Tibial artery (tissue), 4 donors: Measurements from ENCODE around the gene TMEM147.

Experiments
- DNase-seq, 2 donors: peaks; one replicate each; pipeline ENCODE4 v3.0.0-alpha.2; 2019
- H3K27ac ChIP-seq, 2 donors: fragments of 200-600 bp; sonication (generic) in 1 of 2; 1 replicate in 1 of 2; 2 replicates in 1 of 2; pipeline ENCODE4 v1.5.1; 2018 to 2019; ENCODE audit warnings: mild to moderate bottlenecking in 1 of 2
- H3K27me3 ChIP-seq, 2 donors: fragments of 200-600 bp; sonication (generic) in 1 of 2; one replicate each; pipeline versions ENCODE4 v1.5.1 to v1.6.0; 2016 to 2019
- H3K36me3 ChIP-seq, 3 donors: fragments of 200-600 bp; sonication (generic) in 2 of 3; one replicate each; pipeline ENCODE4 v1.5.1; 2016 to 2019; ENCODE audit warnings: mild to moderate bottlenecking in 2 of 3
- H3K4me1 ChIP-seq, 4 donors: fragments of 200-600 bp; sonication (generic) in 2 of 4; 1 replicate in 3 of 4; 2 replicates in 1 of 4; pipeline ENCODE4 v1.5.1; 2016 to 2019
- H3K4me3 ChIP-seq, 2 donors: fragments of 200-600 bp; sonication (generic) in 1 of 2; 1 replicate in 1 of 2; 2 replicates in 1 of 2; pipeline ENCODE4 v1.5.1; 2018 to 2019; ENCODE audit warnings: mild to moderate bottlenecking in 2 of 2
- H3K9me3 ChIP-seq, 3 donors: fragments of 200-600 bp; sonication (generic) in 1 of 3; one replicate each; pipeline ENCODE4 v1.5.1; 2016 to 2019
- CTCF ChIP-seq, 2 experiments: fragments of 200-600 bp in 1 of 2; fragments of 450-650 bp in 1 of 2; IDR thresholded peaks; one replicate each; pipeline ENCODE4 v1.5.1; 2017 to 2019; ENCODE audit warnings: antibody characterized with exemption in 2 of 2, mild to moderate bottlenecking in 1 of 2, moderate library complexity in 1 of 2
- intact Hi-C: fragments of 100-400 bp; cut with DNase I; formaldehyde crosslinking; loops from one replicate; pipeline ENCODE4 v1.15.0; 2023; ENCODE audit warnings: low total_unique reads

The TMEM147 gene

GRCh38 chr19:35501684-35502083, 43.7 kb upstream of the TMEM147 start:
- Histone ChIP-seq H3K27ac (no peak overlapping the region), H3K27me3 (no peaks in the 10 kb centered on the region), H3K9me3 (no peaks in the 10 kb centered on the region), H3K36me3 (peaks cover 0 to 65% (median 0%) of the 10 kb centered on the region in 3 donors), H3K4me1 (no peaks in the 10 kb centered on the region), H3K4me3 (no peak overlapping the region)
- no peak for DNase-seq
- intact Hi-C loops = no loop called here
- no peak for TF ChIP-seq CTCF (IDR thresholded peaks at IDR 0.05)

GRCh38 chr19:35502751-35503150, 42.7 kb upstream of the TMEM147 start:
- Histone ChIP-seq H3K4me1 (no peaks in the 10 kb centered on the region), H3K9me3 (no peaks in the 10 kb centered on the region)

GRCh38 chr19:35506011-35506410, 39.4 kb upstream of the TMEM147 start:
- DNase-seq = no peak
- intact Hi-C loops = no loop called here

More at GRCh38 chr19:35502751-35503150, 42.7 kb upstream of the TMEM147 start:
- no peak for DNase-seq
- no peak overlapping the region for H3K4me3 ChIP-seq
- peaks cover 0 to 4% of the 10 kb centered on the region in 2 donors for H3K27me3 ChIP-seq
- TF ChIP-seq CTCF (IDR thresholded peaks at IDR 0.05) = no peak
- H3K27ac ChIP-seq = no peak overlapping the region
- peaks cover 0 to 59% (median 0%) of the 10 kb centered on the region in 3 donors for H3K36me3 ChIP-seq
- intact Hi-C loops = no loop called here

GRCh38 chr19:35507561-35507960, 37.9 kb upstream of the TMEM147 start:
- H3K36me3 ChIP-seq = peaks cover 0 to 15% (median 0%) of the 10 kb centered on the region in 3 donors
- intact Hi-C loops = no loop called here
- no peak for TF ChIP-seq CTCF (IDR thresholded peaks at IDR 0.05)
- H3K27me3 ChIP-seq = peaks cover 0 to 27% of the 10 kb centered on the region in 2 donors
- H3K9me3 ChIP-seq = no peaks in the 10 kb centered on the region
- H3K27ac ChIP-seq = no peak overlapping the region
- DNase-seq = no peak
- H3K4me1 ChIP-seq = peaks cover 0 to 17% (median 8%) of the 10 kb centered on the region in 4 donors
- no peak overlapping the region for H3K4me3 ChIP-seq

More at GRCh38 chr19:35506011-35506410, 39.4 kb upstream of the TMEM147 start:
- no peaks in the 10 kb centered on the region for H3K9me3 ChIP-seq
- H3K27me3 ChIP-seq = peaks cover 0 to 13% of the 10 kb centered on the region in 2 donors
- peaks cover 0 to 17% (median 8%) of the 10 kb centered on the region in 4 donors for H3K4me1 ChIP-seq
- peaks cover 0 to 27% (median 0%) of the 10 kb centered on the region in 3 donors for H3K36me3 ChIP-seq
- H3K4me3 ChIP-seq = no peak overlapping the region
- no peak for TF ChIP-seq CTCF (IDR thresholded peaks at IDR 0.05)
- H3K27ac ChIP-seq = no peak overlapping the region

- Histone ChIP-seq H3K9me3 (no peaks in the 10 kb centered on the region), H3K36me3 (peaks cover 0 to 10% (median 0%) of the 10 kb centered on the region in 3 donors), H3K4me3 (no peak overlapping the region), H3K27ac (no peak overlapping the region), H3K27me3 (peaks cover 0 to 32% of the 10 kb centered on the region in 2 donors), H3K4me1 (peaks cover 0 to 17% (median 8%) of the 10 kb centered on the region in 4 donors)
- TF ChIP-seq CTCF (IDR thresholded peaks at IDR 0.05) = no peak
- no peak for DNase-seq
- intact Hi-C loops = no loop called here
Measured at GRCh38 chr19:35508129-35508528, 37.3 kb upstream of the TMEM147 start.
